Stimulated activated CD8-positive, alpha-beta memory T cell treated with anti-CD3 and anti-CD28 coated beads, Interleukin-4, amount 100 ng/mL, for 24 hours (primary cell): ENCODE data around the gene MBD4.

Source experiments
- DNase-seq: peaks from one replicate; pipeline ENCODE4 v3.0.0-alpha.2; 2020; ENCODE audit warnings: low read depth

The MBD4 gene

DNA sequence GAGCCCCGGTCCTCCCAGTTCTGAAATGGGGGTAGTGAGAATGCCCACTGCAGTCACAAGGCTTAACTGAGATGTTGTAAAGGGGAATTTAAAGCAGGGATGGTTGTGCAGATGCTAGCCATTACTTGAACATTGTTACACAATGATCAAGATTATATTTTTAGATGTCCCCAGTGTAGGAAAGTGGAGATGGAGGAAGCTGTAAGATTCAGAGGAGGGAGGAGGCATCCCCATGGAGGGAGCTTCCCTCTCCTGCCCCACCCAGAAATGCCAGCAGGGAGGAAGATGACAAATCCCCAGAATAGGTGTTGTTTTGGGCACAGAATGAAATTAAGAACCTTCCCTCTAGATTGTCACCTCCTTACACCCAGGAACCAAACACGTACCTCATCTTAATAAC, 57.4 kb downstream of the MBD4 start:
- DNase-seq = no peak
